GM12874 (cell line): ENCODE results near the gene ANO2.

Experiments used
- TF ChIP-seq, protein P1 (sequence below): IDR thresholded peaks from 2 replicates; pipeline ENCODE4 v1.5.1; 2011; ENCODE audit warnings: low read depth, mild to moderate bottlenecking, control low read depth, low read length, moderate library complexity; ENCODE audit not compliant: insufficient read depth

The ANO2 gene

DNA sequence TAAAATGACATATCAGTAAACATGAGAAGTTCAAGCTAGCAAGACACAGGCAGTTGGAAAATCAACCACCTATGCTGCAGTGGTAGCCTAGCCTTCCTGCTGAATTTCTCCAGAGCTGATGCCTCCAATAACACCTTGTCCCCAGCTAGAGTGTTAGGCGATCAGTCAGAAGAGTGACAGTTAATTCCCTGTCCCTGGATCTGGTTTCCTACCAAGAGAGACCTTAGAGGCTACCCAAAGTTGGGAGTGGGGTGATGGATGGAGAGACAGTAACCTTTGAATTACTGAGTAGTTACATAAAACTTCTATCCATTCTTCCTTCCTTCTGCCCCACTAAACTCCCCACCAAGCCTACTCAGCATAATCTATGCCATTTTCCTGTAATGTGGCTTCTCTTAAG lies 1.9 kb upstream of the ANO2 start:
- TF ChIP-seq, protein P1, sequence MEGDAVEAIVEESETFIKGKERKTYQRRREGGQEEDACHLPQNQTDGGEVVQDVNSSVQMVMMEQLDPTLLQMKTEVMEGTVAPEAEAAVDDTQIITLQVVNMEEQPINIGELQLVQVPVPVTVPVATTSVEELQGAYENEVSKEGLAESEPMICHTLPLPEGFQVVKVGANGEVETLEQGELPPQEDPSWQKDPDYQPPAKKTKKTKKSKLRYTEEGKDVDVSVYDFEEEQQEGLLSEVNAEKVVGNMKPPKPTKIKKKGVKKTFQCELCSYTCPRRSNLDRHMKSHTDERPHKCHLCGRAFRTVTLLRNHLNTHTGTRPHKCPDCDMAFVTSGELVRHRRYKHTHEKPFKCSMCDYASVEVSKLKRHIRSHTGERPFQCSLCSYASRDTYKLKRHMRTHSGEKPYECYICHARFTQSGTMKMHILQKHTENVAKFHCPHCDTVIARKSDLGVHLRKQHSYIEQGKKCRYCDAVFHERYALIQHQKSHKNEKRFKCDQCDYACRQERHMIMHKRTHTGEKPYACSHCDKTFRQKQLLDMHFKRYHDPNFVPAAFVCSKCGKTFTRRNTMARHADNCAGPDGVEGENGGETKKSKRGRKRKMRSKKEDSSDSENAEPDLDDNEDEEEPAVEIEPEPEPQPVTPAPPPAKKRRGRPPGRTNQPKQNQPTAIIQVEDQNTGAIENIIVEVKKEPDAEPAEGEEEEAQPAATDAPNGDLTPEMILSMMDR = no peak

DNA sequence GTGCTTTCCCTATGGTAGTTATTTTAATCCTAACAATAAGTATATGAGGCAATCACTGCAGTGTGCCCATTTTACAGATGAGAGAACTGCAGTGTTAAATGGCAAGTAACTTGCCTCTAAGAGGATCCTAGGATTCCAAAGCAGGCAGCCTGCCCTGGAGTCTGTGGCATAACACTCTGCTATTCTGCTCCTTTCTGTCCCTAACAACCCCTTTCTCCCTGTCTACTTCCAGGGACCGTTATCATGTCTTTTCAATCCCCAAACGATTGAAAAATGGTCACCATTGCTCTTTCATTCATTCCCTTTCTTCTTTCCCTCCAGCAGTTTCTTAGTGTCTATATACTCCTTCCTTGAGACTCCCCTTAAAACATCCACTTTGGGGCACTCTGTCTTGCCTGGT lies 1.3 kb upstream of the ANO2 start:
- TF ChIP-seq, protein P1 = no peak

DNA sequence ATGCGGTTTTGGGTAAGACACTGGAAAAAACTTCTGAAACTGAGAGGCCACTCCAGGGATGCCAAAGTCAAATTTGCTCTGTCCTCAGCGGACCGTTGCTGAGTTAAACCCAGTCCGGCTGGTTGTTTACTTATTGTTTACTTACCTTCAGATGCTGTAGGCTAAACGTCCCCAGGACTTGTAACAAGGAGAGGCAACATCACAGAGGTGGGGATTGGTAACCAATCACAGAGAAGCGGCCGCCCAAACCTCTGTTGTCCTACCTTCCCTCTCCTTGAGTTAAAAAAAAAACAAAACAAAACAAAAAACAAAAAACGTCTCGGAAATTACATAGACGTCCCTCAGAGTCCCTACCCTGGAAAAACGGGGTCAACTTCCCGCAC lies 380 bp downstream of the ANO2 start:
- TF ChIP-seq, protein P1 = no peak

DNA sequence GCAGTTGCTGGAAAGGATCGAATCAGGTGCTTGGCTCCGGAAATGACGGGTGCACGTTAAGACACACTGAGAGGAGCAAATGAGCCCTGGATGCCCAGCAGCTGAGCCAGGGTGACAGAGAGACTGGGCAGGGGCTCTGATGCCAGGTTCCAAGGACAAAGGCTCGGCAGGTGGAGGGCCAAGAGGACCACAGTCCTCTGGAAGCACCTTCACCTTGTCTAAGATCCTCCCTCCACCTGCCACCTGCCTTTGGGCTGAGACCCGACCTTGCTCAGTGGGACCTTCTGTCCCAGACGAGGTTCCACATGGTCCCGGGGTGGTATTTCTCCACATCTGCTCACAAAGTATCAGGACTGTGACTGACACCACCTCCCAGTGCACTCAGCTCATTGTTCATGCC lies 1.0 kb downstream of the ANO2 start:
- TF ChIP-seq, protein P1 = no peak

DNA sequence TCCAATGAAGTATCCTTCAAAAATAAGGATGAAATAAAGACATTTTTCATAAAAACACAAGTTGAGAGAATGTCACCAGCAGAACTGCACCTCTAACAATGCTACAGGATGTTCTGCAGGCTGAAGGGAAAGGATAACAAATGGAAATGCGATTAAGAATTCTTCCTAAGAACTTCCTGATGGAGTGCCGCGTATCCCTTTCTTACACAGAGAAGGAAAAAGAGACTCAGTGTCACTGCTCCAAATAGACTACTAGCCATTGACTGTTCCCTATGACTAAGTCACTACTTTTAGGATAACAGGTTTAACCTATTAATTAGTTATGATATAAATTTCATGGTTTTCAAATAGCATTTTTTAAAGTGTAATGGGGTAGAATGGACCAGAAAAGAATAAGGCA lies 3.2 kb downstream of the ANO2 start:
- TF ChIP-seq, protein P1 = no peak

DNA sequence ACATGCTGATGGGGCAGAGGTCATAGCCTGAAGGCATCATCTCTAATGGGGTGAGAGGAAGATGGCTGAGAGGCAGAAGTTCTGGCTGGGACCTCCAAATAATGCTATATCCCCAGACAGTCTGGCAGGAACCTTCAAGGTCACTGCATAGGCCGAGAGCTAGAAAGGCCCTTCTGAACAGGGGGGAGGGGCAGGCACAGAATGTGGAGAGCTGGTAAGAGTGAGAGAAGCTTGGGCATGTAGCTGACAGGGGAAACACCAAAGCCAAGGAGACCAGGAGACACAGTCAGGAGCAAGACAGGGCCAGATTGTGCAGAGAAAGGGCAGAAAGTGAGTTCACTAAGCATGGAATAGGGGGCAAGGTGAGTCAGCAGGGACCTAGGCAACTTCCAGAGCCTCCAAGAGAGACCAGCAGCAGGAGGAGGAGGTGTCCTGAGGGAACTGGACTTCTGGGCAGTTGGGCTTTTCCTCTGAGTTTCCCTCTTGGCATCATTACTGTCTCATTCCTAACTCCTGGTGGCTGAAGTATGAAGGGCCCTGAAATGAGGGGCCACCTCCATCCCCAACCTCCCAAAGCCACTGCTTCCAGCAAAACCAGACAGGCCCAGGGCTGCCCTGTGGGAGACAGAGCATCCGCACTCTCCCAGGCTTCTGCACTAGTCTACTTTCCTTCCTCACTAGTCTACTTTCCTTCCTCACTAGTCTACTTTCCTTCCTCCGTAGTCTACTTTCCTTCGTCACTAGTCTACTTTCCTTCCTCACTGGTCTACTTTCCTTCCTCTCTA lies 17.1 kb downstream of the ANO2 start:
- TF ChIP-seq, protein P1 = no peak

DNA sequence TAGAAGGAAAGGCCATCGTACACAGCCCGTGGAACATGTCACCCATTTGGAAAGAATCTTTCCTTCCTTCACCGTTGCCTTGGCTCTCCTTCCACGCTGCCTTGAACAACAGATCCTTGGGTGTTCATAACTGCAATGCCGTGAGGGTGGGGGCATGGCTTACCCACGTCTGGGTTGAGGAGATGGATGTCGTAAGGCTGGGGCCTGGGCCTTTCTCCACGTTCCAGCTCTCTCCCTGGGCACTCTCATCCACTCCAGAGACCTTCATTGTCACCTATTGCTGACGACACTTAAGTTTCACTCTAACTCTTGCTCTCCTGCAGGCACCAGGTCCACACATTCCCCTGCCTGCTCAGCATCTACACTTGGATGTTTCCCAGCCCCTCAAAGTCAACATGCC lies 19.4 kb downstream of the ANO2 start:
- TF ChIP-seq, protein P1 = no peak
